HG03066 (cell line): ENCODE measurements around the gene TERB2.
A peak's percentile ranks its signal among the peaks of the same experiment; 100 is the strongest.
"Not testable (repeated sequence)": the region's sequence is repeated elsewhere in the genome, so short reads cannot be mapped to it uniquely, and the experiment has no call there.

Experiments
- ATAC-seq: cut with Tn5 transposase; IDR thresholded peaks from one replicate; pipeline ENCODE4 v1.9.1; 2021; ENCODE audit warnings: low read depth; ENCODE audit not compliant: unreplicated experiment

Gene TERB2

DNA sequence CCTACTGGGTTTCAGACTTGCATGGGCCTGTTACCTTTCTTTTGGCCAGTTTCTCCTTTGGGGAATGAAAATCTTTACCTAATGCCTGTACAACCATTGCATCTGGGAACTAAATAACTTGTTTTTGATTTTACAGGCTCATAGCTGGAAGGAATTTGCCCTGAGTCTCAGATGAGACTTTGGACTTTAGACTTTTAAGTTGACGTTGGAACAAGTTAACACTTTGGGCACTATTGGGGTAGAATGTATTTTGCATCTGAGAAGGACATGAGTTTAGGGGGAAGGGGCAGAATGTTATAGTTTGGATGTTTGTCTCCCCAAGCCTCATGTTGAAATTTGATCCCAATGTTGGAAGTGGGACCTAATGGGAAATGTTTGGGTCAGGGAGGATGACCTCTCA is 44.7 kb downstream of the TERB2 start:
- ATAC-seq = not testable (repeated sequence)

DNA sequence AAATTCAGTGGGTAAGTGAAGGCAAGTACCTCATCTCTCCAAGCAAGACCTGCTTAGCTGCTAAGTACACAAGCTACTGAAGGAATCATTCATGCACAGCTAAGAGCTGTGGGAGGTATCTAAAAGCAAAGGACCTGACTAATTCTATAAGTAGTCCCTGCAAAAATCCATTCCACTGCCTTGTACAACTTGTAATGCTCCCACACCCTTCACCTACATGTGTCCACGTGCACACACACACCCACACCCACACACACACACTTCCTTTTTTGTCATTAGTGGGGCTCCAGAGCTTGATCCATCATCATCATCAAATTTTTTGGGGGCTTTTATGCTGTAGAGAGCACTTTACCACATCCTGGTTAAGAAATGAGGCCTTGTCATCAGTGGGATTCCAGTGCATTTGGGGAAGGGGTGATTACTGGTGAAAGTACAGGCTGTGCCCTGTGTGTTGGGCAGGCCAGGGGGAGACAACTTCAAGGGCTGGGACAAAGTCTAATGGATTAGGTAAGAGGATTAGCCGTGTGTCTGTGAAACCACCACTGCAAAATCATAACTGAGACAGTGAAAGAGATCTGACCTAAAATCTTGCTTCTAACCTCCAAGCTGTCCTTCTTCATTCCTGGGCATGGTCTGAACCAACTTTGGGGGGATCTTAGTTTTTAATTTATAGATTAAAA is 47.4 kb downstream of the TERB2 start:
- not testable (repeated sequence) for ATAC-seq

- not testable (repeated sequence) for ATAC-seq
Observed at GRCh38 chr15:45004590-45005175, 48.2 kb downstream of the TERB2 start.

DNA sequence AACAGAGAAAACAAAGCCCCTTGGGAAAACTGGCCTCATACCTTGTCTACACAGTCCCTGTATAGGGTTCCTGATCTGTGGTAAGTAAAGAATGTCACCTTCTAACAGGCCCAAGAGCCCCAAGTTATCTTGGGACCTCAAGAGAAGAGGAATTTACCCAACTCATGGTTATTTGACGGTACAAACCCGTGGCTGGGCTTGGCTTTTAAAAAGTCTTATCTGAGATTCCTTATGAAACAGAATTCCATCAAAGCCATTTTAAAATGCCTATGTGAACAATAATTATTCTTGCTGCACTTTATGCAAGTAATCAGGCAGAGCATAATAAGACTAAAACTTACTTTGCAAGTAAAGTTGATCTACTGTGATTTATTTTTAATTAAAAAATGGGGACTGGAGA is 52.6 kb downstream of the TERB2 start:
- ATAC-seq = no peak

- ATAC-seq = not testable (repeated sequence)
Observed at GRCh38 chr15:45015114-45015513, 58.6 kb downstream of the TERB2 start.

DNA sequence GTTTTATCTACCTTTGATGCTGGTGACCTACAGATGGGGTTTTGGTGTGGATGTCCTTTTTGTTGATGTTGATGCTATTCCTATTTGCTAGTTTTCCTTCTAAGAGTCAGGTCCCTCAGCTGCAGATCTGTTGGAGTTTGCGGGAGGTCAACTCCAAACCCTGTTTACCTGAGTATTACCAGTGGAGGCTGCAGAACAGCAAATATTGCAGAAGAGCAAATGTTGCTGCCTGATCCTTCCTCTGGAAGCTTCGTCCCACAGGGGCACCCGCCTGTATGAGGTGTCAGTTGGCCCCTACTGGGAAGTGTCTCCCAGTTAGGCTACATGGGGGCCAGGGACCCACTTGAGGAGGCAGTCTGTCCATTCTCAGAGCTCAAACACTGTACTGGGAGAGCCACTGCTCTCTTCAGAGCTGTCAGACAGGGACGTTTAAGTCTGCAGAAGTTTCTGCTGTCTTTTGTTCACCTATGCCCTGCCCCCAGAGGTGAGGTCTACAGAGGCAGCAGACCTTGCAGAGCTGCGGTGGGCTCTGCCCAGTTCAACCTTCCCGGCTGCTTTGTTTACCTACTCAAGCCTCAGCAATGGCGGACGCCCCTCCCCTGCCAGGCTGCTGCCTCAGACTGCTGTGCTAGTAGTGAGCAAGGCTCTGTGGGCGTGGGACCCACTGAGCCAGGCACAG is 63.9 kb downstream of the TERB2 start:
- not testable (repeated sequence) for ATAC-seq

DNA sequence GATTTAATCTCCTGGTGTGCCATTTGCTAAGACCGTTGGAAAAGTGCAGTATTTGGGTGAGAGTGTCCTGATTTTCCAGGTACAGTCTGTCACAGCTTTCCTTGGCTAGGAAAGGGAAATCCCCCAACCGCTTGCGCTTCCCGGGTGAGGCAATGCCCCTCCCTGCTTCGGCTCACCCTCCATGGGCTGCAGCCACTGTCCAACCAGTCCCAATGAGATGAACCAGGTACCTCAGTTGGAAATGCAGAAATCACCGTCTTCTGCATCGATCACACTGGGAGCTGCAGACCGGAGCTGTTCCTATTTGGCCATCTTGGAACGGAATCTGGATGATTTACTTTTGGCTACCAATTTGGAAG is 64.4 kb downstream of the TERB2 start:
- not testable (repeated sequence) for ATAC-seq

DNA sequence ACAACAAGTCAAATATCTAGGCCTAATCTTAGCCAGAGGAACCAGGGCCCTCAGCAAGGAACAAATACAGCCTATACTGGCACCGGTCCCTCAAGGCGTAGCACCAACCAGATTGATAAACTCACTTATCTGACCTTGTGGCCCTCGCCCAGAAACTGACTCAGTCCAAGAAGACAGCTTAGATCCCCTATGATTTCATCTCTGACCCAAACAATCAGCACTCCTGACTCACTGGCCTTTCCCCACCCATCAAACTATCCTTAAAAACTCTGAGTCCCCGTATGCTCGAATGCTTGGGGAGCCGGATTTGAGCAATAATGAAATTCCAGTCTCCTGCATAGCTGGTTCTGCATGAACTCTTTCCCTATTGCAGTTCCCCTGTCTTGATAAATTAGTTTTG is 64.9 kb downstream of the TERB2 start:
- ATAC-seq = no peak

GRCh38 chr15:45022871-45023658 is 66.6 kb downstream of the TERB2 start, which contains the start of gene SORD:
TSS of gene SORD (plus strand) at chr15:45023195. CDS start at chr15:45023284, 89 bp downstream.
- peak; percentile 96 for ATAC-seq

DNA sequence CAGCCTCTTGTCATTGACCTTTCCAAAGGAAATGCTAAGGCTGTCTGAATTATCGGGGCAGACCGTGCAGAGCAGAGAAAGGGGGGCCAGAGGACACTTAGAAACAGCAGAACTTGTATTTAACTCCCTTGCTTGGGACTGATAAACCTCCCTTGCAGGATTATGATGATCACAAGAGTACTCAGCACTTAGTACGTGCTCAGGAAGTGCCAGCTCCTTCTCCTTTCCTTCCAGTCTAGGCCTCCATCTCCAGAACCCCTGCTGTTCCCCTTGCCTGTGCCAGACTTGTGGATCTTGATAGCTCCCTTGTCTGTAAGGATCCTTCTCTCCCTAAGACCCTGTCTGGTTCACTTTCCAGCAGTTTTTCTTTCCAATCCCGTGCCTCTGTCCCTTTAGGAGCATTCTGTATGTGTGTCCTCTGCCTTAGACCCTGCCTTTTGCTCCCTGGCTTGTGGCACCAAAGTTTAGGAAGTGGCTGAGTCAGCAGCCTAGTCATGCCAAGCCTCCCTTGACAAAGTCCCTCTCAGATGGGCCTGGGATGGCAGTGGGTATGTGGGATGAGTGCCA is 67.3 kb downstream of the TERB2 start:
- ATAC-seq = no peak

DNA sequence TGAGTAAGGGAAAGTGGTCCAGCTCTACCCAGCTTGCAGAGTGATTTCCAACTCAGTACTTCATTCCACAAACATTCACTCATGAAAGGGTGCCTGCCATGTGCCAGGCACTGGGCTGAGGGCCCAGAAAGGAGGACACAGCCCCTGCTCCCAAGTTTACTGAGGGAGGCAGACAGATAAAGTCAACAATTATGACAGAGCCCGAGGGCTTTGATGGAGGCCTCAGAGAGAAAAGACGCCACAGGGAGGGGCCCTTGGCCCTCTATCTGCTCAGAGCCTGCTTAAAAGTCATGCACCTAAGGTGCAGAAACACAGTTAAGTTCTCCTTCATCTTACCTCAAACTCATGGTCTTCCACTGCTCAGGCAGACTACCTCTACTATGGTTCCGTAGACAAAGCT is 68.2 kb downstream of the TERB2 start:
- ATAC-seq = not testable (repeated sequence)

DNA sequence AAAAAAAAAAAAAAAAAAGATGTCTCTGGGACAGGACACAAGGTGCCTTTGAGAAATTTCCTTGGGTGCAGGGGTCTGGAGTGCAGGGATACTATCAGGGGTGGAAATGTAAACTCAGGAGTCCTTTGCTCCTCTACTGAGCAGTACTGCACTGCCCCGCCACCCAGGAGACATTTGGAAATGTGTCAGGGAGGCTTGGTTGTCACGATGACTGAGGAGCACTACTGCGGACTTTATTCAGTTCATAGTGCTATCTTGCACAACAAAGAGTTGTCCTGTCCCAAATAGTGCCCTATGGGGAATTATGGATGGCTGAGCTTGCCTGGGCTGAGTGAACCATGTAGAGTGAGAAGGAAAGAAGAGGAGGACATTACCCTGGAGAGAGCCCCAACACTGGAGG is 69.1 kb downstream of the TERB2 start:
- ATAC-seq = not testable (repeated sequence)

DNA sequence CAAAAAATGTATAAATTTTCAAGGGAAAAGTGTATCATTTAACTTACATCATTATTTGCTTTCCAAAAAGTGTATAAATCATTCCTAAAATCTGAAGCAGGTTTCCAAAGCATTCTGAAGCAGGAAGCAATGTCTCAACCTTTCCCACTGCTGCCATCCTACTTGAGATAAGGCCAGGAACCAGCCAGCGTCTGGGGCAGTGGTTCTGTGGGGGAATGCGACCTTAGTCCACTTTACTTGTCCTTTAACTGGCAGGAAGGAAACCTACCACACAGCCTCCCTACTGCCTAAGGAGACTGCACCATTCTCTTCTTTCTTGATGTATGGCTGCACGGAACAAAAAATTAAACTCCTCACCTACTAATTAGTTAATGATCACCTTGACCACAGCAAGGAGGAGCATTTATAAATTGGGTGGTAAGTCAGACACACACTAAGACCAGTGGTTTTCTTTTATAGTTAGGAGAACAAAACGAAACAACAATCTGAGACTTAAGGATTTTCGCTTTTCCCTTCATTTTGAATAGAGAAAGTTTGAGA is 70.2 kb downstream of the TERB2 start:
- no peak for ATAC-seq

- ATAC-seq = no peak
Observed at GRCh38 chr15:45027220-45027619, 70.7 kb downstream of the TERB2 start.
